Ramos (cell line): ENCODE results near the gene TRUB2.

ENCODE experiments used
- in situ Hi-C: fragments of 300-500 bp; cut with MboI; formaldehyde crosslinking; loops from one replicate; pipeline ENCODE4 v1.14.3; 2022; ENCODE audit warnings: low sequenced_read_pairs; ENCODE audit not compliant: unreplicated experiment

Gene TRUB2, protein sequence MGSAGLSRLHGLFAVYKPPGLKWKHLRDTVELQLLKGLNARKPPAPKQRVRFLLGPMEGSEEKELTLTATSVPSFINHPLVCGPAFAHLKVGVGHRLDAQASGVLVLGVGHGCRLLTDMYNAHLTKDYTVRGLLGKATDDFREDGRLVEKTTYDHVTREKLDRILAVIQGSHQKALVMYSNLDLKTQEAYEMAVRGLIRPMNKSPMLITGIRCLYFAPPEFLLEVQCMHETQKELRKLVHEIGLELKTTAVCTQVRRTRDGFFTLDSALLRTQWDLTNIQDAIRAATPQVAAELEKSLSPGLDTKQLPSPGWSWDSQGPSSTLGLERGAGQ

DNA sequence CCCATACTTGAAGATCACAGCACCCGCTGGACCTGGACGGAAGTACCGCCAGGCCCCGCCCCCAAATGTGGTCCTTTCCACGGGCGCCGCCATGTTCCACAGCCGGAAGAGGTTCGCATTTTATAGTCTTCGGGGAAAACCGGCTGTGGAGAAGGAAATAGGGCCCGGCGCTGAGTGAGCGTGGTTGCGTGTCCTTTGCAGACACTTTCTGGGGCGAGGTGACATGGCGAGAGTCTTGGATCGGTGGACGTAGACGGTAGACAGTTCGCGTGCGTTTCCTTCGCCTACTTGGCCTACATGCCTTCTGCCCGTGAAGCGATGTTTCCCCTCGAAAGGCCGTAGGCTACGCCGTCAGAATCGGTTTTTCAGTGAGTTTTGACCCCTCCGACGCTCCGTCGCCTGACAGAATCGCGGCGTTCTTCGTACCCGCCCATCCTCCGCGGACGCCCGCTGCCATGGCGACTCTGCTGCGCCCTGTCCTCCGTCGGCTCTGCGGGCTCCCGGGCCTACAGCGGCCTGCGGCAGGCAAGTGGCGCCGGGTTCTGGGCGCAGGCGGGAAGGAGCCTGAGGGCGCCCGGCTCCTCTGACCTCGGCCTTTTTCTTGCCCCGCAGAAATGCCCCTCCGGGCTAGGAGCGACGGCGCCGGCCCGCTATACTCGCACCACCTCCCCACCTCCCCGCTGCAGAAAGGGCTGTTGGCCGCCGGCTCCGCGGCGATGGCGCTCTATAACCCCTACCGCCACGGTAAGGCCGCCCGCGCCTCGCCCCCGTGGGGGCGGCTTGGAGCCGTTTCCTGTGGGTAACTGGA is at the start of gene TRUB2, which contains the start of gene COQ4:
TSS of gene TRUB2 (minus strand) at position 44 of the 808 bp plus-strand sequence. CDS start at position 5, 39 bp downstream.
TSS of gene COQ4 (plus strand) at position 436 of the 808 bp plus-strand sequence. CDS start at position 456, 20 bp downstream.
- in situ Hi-C loops = no loop called here

DNA sequence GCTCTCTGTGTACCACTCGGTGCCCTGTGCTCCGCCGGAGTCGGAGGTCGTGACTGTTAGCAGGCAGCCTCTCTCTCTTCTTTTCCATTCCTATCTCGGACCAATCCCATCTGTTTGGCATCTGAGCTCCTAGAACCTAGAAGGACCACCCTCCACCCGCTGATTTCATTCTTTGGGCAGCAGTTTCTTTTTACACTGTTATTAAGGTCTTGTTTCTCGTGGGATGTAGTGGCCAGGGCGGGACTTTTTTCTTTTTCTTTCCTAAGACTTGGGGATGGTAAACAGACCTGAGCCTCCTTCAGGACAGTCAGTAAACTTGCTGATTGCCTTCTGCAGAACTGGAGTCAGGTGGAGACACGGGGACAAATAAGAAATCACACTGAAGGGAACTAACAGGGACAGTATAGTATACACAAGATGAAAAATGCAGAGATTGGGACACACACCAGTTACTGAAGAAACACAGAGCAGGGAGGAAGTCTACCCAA is 49.4 kb upstream of the TRUB2 start:
- in situ Hi-C loops = no loop called here

DNA sequence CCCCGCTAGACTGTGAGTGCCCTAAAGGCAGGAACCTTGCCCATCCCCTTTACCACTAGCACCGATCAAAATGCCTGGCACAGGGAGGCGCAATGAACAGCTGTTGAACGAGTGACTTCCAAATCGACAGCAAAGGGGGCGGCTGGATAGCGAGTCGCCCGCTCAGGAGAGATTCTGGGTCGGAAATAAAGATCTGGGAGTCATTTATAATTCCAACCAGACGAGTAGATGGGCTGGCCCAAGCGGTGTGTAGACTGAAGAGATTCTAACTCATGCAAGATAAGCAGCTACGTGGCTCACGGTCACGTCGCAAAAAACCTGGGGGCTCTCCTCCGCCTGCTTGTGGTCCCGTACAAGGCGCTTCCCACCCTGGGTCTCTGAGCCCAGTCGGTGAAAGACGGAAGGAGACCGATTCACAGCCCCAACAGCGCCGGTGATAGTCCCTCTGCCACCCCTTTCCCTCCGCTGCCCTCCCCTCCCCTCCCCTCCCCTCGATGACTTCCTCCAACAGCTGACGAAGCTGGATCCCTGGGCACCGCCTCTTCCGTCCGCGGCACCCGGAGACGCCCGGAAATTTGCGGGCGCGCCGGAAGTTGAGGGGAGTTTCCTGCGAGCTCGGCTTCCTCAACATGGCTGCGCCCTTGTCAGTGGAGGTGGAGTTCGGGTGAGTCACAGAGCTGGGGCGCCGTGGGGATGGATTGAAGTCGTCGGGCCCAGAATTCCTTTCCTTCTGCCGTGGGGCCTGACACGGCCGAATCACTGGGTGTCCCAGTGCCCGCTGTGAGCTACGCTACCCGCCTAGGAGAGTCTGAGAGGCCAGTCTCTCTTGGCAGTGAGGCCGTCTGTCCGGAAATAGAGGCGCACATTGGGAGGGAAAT is 48.7 kb upstream of the TRUB2 start, which contains the start of gene URM1:
TSS of gene URM1 (plus strand) at position 623 of the 878 bp plus-strand sequence. CDS start at position 630, 7 bp downstream.
- in situ Hi-C loops = no loop called here

DNA sequence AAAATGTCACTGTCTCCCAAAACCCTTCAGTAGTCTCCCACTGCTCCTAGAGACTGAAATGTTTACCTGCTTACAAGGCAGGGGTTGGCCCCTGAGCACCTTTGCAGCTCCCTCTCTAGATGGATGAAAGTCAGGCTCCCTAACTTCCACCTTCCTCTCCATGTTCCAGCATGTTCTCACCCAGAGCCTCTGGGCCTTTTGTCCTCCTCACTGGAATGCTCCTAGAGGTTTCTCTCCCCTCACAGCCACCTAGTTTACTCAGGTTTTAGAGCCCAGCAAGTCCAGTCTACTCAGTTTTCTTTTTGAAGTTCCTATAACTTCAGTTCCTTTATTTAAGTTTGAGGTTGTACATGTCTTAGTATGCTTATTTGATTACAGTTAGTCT is 48.1 kb upstream of the TRUB2 start:
- in situ Hi-C loops = no loop called here

DNA sequence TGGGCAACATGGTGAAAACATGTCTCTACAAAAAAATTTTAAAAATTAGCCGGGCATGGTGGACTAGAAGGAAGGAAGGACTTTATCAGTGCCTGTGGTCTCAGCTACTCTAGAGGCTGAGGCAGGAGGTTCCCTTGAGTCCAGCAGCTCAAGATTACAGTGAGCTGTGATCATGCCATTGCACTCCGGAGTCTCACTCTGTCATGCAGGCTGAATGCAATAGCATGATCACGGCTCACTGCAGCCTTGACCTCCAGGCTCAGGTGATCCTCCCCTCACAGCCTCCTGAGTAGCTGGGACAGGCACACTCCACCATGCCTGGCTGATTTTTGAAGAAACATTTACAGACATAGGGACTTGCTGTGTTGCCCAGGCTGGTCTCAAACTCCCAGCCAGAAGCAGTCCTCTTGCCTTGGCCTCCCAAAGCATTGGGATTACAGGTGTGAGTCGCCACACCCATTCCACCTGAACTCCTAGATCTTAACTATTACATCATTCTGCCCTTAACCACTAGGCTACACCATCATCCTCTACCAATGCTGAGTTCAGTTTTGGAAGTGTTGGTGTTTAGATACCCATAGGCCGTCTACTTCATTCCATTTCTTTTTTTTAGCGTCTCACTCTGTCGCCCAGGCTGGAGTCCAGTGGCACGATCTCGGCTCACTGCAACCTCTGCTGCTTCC is 46.9 kb upstream of the TRUB2 start:
- in situ Hi-C loops = no loop called here

DNA sequence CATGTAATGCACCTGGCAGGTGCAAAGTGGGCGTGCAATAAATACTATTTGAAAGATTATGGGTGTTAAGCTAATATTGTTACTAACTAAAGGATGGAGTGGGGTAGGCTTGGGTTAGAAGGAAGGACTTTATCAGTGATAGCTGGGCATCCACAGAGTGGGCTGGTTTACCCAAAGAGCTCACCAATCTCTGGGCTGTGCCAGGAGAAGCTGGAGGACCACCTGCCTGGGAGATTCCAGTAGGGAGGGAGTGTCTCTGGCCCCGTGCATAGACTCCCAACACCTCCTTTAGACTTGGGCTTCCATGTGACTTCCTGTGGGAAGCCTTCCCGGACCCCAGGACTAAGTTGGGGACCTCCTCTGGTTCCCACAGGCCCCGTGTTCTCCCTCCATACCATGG is 43.3 kb upstream of the TRUB2 start:
- in situ Hi-C loops = no loop called here

DNA sequence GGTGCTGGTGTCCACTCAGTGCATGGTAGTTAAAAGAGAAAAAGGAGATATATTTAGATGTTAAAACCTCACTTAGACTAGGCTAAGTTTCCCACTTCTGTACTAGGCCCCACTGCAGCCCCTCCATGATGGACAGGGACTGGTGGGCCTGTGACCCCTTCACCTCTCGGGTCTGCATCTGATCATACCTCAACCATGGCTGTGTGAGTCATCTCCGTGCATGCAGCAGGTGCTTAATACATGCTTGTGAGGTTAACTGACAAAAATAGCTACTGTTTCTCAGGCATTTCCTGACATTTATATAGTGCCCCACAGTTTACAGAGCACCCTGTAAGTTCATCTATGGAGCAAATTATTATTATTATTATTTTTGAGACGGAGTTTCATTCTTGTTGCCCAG is 40.5 kb upstream of the TRUB2 start:
- in situ Hi-C loops = loop anchor here (5.0 kb wide), 1 partner anchor 55 kb away; no protein-coding TSS in a partner anchor

DNA sequence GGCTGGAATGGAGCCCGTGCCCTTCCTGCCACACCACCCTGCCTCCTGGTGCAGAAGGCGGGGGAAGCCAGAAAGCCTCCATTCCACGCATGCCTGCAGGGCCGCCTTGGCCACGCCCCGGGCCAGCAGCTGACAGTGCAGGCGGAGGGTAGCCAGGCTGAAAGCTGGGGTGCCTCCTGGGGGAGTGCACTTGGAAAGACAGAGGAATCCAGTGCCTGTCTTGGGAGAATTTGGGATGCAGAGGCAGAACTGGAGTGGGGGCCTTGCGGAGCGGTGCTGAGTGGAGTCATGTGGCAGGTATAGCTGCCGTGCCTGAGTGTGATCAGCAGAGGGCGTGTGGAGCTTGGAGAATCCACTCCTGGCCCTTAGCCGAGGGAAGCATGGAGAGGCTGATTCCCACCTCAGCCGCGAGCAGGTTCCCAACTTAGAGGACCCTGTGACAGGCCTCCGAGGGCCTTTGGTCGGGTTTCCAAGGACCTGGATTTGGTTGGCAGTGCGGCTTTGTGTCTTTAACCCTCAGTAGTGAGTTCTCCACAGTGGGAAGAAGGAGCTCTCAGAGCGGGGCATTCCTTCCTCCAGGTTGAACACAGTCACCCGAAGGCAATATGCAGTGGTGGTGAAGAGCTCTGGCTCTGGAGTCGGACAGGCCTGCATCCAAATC is 39.9 kb upstream of the TRUB2 start:
- in situ Hi-C loops = loop anchor here (5.0 kb wide), 1 partner anchor 55 kb away; no protein-coding TSS in a partner anchor

DNA sequence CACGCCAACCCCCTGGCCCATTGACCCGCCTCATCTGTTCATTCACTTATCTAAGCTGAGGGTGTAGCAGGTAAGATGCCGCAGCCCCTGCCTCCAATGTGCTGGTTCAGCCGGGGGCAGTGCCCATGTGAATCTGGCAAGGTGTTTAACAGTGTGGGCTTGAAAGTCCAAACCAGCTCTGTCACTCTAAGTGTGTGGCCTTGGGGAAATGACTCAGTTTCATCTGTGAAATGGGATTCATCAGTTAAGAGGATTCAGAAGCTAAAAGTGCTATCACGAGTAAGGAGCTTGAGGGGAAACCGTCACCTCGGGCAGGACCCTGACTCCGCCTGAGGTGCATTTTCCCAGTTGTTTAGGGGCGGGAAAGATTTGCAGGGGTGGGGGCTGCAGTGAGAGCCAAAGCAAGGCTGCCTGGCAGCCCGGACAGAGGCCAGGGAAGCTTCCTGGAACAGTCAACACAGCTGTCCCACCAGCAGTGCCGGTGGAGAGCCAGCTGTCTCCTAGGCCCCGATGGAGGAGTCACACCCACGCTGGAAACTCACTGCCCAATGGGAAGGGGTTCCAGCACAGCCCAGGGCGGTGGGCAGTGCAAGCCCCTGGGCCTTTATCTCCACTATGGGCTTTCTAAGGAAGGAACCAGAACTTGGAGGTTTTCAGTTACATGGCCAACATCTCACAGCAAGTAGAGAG is 39.2 kb upstream of the TRUB2 start:
- in situ Hi-C loops = loop anchor here (5.0 kb wide), 1 partner anchor 56 kb away; no protein-coding TSS in a partner anchor

DNA sequence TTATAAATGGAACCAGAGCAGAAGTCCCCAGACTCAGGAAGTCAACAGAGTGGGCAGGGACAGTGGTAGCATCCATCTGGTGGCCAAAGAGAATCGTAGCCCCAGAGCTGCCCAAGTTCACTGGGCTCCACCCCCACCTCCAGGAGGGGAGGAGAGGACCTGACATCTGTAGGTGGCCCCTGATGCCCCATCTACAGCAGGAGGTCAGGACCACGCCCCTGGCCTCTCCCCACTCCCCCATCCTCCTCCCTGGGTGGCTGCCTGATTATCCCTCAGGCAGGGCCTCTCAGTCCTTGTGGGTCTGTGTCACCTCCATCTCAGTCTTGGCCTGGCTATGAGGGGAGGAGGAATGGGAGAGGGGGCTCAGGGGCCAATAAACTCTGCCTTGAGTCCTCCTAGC is 38.6 kb upstream of the TRUB2 start:
- in situ Hi-C loops = loop anchor here (5.0 kb wide), 1 partner anchor 56 kb away; no protein-coding TSS in a partner anchor

DNA sequence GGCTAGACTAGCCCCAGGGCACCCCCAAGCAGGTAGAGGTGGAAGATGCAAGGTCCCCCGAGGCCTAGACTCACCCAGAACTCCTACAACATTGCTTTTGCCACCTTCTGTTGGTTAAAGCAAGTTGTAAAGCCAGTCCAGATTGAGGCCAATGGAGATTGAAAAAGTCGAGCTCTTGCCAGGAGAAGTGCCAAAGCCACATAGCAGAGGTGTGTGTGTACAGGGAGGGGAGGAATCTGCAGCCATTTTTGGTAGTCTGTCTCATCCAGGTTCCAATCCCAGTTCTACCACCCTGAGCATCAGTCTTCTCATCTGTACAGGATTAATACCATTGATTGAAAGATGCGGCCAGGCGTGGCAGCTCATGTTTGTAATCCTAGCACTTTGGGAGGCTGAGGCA is 36.6 kb upstream of the TRUB2 start:
- in situ Hi-C loops = no loop called here

DNA sequence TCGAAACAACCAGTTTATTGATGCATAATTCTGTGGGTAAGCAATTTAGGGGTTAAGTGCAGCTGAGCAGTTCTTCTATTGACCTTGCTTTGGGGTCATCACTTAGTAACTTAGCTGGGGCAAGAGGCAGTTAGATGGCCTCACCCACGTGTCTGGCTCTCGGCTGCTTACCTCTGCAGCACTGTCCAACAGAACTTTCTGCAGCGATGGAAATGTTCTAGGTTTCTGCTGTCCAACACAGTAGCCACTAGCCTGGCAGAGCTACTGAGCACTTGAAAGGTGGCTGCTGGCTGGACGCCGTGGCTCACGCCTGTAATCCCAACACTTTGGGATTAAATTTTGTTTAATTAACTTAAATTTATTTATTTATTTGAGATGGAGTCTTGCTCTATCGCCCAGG is 35.8 kb upstream of the TRUB2 start:
- in situ Hi-C loops = no loop called here

DNA sequence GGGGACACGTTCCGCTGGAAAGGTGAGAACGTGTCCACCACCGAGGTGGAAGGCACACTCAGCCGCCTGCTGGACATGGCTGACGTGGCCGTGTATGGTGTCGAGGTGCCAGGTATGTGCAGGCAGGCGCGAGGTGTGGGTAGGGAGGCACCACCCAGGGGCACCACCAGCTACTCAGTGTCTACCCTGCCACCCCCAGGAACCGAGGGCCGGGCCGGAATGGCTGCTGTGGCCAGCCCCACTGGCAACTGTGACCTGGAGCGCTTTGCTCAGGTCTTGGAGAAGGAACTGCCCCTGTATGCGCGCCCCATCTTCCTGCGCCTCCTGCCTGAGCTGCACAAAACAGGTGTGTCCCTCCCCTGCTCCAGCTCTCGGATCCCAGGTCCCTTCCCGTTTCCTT is 33.2 kb upstream of the TRUB2 start:
- in situ Hi-C loops = no loop called here

DNA sequence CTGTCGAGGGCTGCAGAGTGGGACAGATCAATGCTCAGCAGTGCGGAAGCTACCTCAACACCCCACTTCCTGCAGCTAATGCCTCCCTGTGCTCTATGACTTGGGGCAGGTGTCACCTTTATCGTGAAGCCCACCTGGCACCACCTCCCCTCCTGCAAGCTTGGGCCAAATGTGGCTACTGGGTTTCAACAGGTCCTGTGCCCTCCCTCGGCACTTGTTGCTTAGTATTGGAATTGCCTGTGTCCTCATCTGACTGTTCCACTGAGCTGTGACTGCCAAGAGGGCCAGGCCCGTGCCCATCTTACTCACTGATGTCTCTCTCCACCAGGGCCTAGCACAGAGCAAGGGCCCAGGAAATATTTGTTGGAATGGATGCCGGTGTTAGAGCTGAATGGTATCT is 27.5 kb upstream of the TRUB2 start:
- in situ Hi-C loops = no loop called here

DNA sequence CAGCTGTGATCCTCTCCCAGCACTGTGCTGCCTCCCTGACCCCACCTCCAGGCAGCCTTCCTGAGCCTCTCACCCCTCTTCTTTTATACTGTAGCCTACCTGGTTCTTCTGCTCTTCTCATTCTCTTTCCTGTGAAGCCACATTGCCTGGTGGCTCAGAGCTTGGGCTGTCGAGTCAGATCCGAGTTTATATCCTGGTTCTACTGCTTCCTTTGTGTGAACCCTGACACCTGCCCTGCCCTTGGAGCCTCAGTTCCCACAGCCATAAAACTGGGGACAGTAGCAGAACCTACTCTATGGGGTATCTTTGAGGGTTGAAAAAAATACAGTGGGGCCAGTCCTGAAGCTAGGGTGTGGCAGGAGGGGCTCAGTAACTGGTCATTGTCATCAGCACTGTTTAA is 26.9 kb upstream of the TRUB2 start:
- in situ Hi-C loops = no loop called here

DNA sequence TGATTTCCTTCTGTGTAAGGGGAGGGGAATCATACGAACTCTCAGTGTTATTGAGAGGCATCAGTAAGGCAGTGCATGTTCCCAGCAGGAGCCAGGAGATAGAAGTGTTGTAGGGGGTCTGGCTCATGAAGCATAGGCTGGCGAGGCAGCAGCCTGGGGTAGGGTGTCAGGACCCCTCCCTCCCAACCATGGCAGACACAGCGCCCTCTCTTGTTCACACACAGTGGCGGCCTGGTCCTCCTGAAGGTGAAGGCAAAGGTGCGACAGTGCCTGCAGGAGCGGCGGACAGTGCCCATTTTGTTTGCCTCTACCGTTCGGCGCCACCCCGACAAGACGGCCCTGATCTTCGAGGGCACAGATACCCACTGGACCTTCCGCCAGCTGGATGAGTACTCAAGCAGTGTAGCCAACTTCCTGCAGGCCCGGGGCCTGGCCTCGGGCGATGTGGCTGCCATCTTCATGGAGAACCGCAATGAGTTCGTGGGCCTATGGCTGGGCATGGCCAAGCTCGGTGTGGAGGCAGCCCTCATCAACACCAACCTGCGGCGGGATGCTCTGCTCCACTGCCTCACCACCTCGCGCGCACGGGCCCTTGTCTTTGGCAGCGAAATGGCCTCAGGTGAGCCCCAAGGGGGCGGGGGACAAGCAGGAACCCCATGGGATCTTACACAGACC is 22.8 kb upstream of the TRUB2 start:
- in situ Hi-C loops = no loop called here

DNA sequence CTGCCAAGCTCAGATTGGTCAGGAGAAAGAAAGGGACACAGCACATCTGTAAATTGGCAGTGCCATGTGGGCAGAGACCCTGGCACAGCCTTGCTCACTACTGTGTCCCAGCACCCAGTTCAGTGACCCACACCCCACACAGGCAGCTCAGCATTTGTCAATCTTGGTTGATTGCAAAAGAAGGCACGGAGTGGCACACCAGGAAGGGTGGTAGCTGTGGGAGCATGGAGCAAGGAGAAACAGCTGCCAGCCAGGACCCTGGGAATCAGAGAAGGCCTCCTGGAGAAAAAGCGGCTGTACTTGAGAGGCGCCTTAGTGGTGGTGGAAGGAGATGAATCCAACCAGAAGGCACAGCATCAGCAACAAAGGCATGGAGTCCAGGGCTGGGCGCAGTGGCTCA is 21.6 kb upstream of the TRUB2 start:
- in situ Hi-C loops = no loop called here
